Measurements from ENCODE around the gene CSNK1A1. TPM values are rescaled to one million over a fixed set of nuclear protein-coding genes. Genes with fewer than 3 reads are reported as not detected.
"Not testable (repeated sequence)": the region's sequence is repeated elsewhere in the genome, so short reads cannot be mapped to it uniquely, and the experiment has no call there.

CSNK1A1 gene
- polyA plus RNA-seq, 1 of the 3 experiments (the other 2 are of a cell fraction): 70.7 TPM

GRCh38 chr5:149445739-149446369 is 105.4 kb downstream of the CSNK1A1 start (continued):
- TF ChIP-seq REST (IDR thresholded peaks at IDR 0.05; ENCODE audit: low read depth, low read length): no peak
- peak; percentile 86 for TF ChIP-seq NFIC (IDR thresholded peaks at IDR 0.05; ENCODE audit: borderline replicate concordance)
- TF ChIP-seq MEF2A (IDR thresholded peaks at IDR 0.05; ENCODE audit: borderline replicate concordance, low read depth): no peak
- peak; percentile 22; the same call in 1 of the 2 replicates for TF ChIP-seq TAF1 (IDR thresholded peaks at IDR 0.05; ENCODE audit: borderline replicate concordance, low read depth, low read length)
- TF ChIP-seq YY1 (IDR thresholded peaks at IDR 0.05; ENCODE audit: low read depth): peak; percentile 47; the same call in 1 of the 2 replicates
- TF ChIP-seq TCF12 (IDR thresholded peaks at IDR 0.05): peak; percentile 88
- peak; percentile 51 to 76; a peak in 3 of 4 replicates for TF ChIP-seq EP300 (IDR thresholded peaks at IDR 0.05; ENCODE audit: borderline replicate concordance in 1 of 2, low read depth in 1 of 2, low read length in 1 of 2)
- 0 out of 2 replicates have a peak, but pooled peaks have one; percentile 30 for TF ChIP-seq ZBTB33 (IDR thresholded peaks at IDR 0.05; ENCODE audit: borderline replicate concordance, low read depth)

- TF ChIP-seq MEF2A (IDR thresholded peaks at IDR 0.05; ENCODE audit: borderline replicate concordance, low read depth) (no peak), CTCF (IDR thresholded peaks at IDR 0.05) (no peak)
- Histone ChIP-seq H3F3A (replicated peaks; ENCODE audit: insufficient read depth) (peaks cover 19% of the 10 kb centered on the region), H2AFZ (ENCODE audit: low read depth) (peak overlapping the region; percentile 43; the same call in 1 of the 2 replicates), H3K9ac (peak overlapping the region; percentile 27; the same call in 1 of the 2 replicates), H3K4me2 (no peak overlapping the region), H3K79me2 (ENCODE audit: insufficient read depth) (no peaks in the 10 kb centered on the region), H3K4me1 (ENCODE audit: control insufficient read depth in 1 of 2, insufficient read depth in 2 of 2, low read depth in 1 of 2, low read length in 1 of 2) (peaks cover 9 to 16% of the 10 kb centered on the region in 2 experiments; a peak in 3 of 4 replicates), H3K27ac (ENCODE audit: low read depth in 2 of 2, low read length in 1 of 2) (peak overlapping the region; percentile 72 to 97), H3K36me3 (replicated peaks in 1 of 2; ENCODE audit: control insufficient read depth in 1 of 2, insufficient read depth in 2 of 2, low read length in 1 of 2) (no peaks in the 10 kb centered on the region), H4K20me1 (ENCODE audit: insufficient read depth) (no peaks in the 10 kb centered on the region), H3K27me3 (ENCODE audit: insufficient read depth) (no peaks in the 10 kb centered on the region), H3K9me3 (no peaks in the 10 kb centered on the region), H3K9me2 (no peaks in the 10 kb centered on the region), H3K4me3 (ENCODE audit: low read depth in 2 of 2, low read length in 1 of 2) (no peak overlapping the region)
- ChIA-PET POLR2A (interaction anchor here (1.3 kb wide), 1 partner anchor 106 kb away, joined by 4 read pairs; the partner anchor contains the start of gene CSNK1A1), CTCF (interaction anchor here (0.7 to 52.5 kb wide), 9 partner anchors 10 to 173 kb away, joined by 3 to 1751 read pairs (median 22); partner anchors contain the start of genes CSNK1A1, IL17B and PCYOX1L)
- WGBS (ENCODE audit: low lambda C conversion rate): 82% methylated on average over 7 of the region's 7 CpGs
- no peak for DNase-seq
Measured at GRCh38 chr5:149445343-149445738, 105.9 kb downstream of the CSNK1A1 start.

- 97% methylated on average over 3 of the region's 4 CpGs for WGBS (ENCODE audit: low lambda C conversion rate)
- H3K27me3 ChIP-seq (ENCODE audit: insufficient read depth); H3K79me2 ChIP-seq (ENCODE audit: insufficient read depth); H3K4me3 ChIP-seq (ENCODE audit: low read depth in 2 of 2, low read length in 1 of 2); H3K9me2 ChIP-seq; H3K4me2 ChIP-seq; H3K9ac ChIP-seq; DNase-seq; H2AFZ ChIP-seq (ENCODE audit: low read depth); H3K36me3 ChIP-seq (replicated peaks in 1 of 2; ENCODE audit: control insufficient read depth in 1 of 2, insufficient read depth in 2 of 2, low read length in 1 of 2); POLR2A ChIA-PET; H3K9me3 ChIP-seq; H4K20me1 ChIP-seq (ENCODE audit: insufficient read depth): not testable (repeated sequence)
- H3K27ac ChIP-seq (ENCODE audit: low read depth in 2 of 2, low read length in 1 of 2): peak overlapping the region in 1 of 2 experiments; percentile 97; a peak in 1 of 4 replicates
- peaks cover 19% of the 10 kb centered on the region for H3F3A ChIP-seq (replicated peaks; ENCODE audit: insufficient read depth)
- CTCF ChIA-PET: interaction anchor here (1.2 to 52.5 kb wide), 6 partner anchors 10 to 174 kb away, joined by 5 to 1751 read pairs (median 78); partner anchors contain the start of genes CSNK1A1, IL17B and PCYOX1L
- H3K4me1 ChIP-seq (ENCODE audit: control insufficient read depth in 1 of 2, insufficient read depth in 2 of 2, low read depth in 1 of 2, low read length in 1 of 2): peaks cover 4 to 19% of the 10 kb centered on the region in 2 experiments; a peak in 3 of 4 replicates
Measured at GRCh38 chr5:149444430-149444829, 106.8 kb downstream of the CSNK1A1 start.

Measured in SK-N-SH (cell line).